ENCODE results near the gene PROC. TPM values are rescaled to one million over a fixed set of nuclear protein-coding genes. Genes with fewer than 3 reads are reported as not detected.

PROC gene
- under 1 TPM in 1 of 3 donors, not detected in 2; 0.19 TPM for total RNA-seq

DNA sequence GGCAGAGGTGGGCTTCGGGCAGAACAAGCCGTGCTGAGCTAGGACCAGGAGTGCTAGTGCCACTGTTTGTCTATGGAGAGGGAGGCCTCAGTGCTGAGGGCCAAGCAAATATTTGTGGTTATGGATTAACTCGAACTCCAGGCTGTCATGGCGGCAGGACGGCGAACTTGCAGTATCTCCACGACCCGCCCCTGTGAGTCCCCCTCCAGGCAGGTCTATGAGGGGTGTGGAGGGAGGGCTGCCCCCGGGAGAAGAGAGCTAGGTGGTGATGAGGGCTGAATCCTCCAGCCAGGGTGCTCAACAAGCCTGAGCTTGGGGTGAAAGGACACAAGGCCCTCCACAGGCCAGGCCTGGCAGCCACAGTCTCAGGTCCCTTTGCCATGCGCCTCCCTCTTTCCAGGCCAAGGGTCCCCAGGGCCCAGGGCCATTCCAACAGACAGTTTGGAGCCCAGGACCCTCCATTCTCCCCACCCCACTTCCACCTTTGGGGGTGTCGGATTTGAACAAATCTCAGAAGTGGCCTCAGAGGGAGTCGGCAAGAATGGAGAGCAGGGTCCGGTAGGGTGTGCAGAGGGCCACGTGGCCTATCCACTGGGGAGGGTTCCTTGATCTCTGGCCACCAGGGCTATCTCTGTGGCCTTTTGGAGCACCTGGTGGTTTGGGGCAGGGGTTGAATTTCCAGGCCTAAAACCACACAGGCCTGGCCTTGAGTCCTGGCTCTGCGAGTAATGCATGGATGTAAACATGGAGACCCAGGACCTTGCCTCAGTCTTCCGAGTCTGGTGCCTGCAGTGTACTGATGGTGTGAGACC lies at the start of gene PROC:
TSS of gene PROC (plus strand) at position 128 of the 812 bp plus-strand sequence. CDS start 1,516 bp downstream, outside the sequence.
- peaks cover 18% of the 10 kb centered on the region for H3K27me3 Mint-ChIP-seq (ENCODE audit: low read depth)
- no peak for DNase-seq
- no peaks in the 10 kb centered on the region for H3K9me3 Mint-ChIP-seq
- no peak within 1 kb of the TSS for H3K4me3 Mint-ChIP-seq
- no peak for ATAC-seq
- H3K4me1 Mint-ChIP-seq (ENCODE audit: low read depth) = peaks cover 26% of the 10 kb centered on the region
- no peaks in the 10 kb centered on the region for H3K36me3 Mint-ChIP-seq (ENCODE audit: insufficient read depth)

DNA sequence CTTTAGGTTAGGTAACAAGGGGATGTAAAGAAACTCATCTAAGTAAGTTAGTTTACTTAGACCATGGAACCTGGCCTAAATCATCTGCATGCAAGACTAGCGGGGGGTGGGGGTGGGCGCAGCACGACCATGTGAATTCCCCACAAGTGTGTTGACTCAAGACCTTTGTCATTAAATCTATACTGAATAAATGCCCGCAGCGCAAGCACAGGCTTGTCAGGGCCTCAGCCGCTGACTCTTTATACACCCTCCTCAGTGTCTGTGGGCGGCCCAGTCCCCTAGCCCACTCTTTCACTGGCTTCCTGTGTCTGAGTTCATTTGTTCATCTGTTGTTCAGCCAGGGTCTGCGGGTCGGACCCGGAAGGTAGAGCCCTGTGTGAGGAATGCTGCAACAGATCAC lies 48.2 kb upstream of the PROC start:
- Mint-ChIP-seq H3K36me3 (ENCODE audit: insufficient read depth) (peaks cover 13% of the 10 kb centered on the region), H3K27me3 (ENCODE audit: low read depth) (no peaks in the 10 kb centered on the region), H3K4me3 (no peak overlapping the region), H3K9me3 (peaks cover 24% of the 10 kb centered on the region), H3K4me1 (ENCODE audit: low read depth) (peaks cover 33% of the 10 kb centered on the region)
- no peak for DNase-seq
- no peak for ATAC-seq

GRCh38 chr2:127371037-127371436 lies 47.2 kb upstream of the PROC start:
- H3K4me3 Mint-ChIP-seq = no peak overlapping the region
- no peaks in the 10 kb centered on the region for H3K27me3 Mint-ChIP-seq (ENCODE audit: low read depth)
- peaks cover 19% of the 10 kb centered on the region for H3K36me3 Mint-ChIP-seq (ENCODE audit: insufficient read depth)
- peaks cover 26% of the 10 kb centered on the region for H3K4me1 Mint-ChIP-seq (ENCODE audit: low read depth)
- DNase-seq (no peak), ATAC-seq (no peak)
- peaks cover 27% of the 10 kb centered on the region for H3K9me3 Mint-ChIP-seq

- Mint-ChIP-seq H3K4me1 (ENCODE audit: low read depth) (peaks cover 21% of the 10 kb centered on the region), H3K4me3 (no peak overlapping the region), H3K27me3 (ENCODE audit: low read depth) (no peaks in the 10 kb centered on the region), H3K9me3 (peaks cover 27% of the 10 kb centered on the region), H3K36me3 (ENCODE audit: insufficient read depth) (peaks cover 22% of the 10 kb centered on the region)
- ATAC-seq (no peak), DNase-seq (no peak)
Observed at GRCh38 chr2:127373362-127374083, 44.7 kb upstream of the PROC start.

GRCh38 chr2:127376257-127376656 lies 42.0 kb upstream of the PROC start:
- DNase-seq = no peak
- peaks cover 13% of the 10 kb centered on the region for H3K36me3 Mint-ChIP-seq (ENCODE audit: insufficient read depth)

DNA sequence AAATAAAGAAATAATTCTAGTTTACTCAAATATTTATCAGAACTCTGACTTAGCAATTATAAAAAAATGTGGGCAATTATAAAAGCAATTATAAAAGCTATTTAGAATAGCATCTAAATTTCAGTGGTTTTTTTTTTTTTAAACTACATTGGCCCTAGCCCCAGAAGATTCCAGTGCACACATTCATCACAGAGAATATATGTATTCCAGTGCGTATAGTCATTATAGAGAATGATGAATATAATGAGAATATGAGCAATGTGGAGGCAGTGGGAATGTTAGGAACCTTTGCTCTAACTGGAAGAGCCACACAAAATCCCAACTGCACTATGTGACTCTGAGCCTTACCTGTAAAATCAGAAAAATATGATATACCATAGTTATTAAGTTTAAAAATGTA lies 41.0 kb upstream of the PROC start:
- DNase-seq = no peak
- Mint-ChIP-seq H3K4me1 (ENCODE audit: low read depth) (peaks cover 49% of the 10 kb centered on the region), H3K9me3 (peaks cover 14% of the 10 kb centered on the region), H3K36me3 (ENCODE audit: insufficient read depth) (peaks cover 13% of the 10 kb centered on the region), H3K27me3 (ENCODE audit: low read depth) (no peaks in the 10 kb centered on the region), H3K4me3 (no peak overlapping the region)
- ATAC-seq = no peak

More at GRCh38 chr2:127376257-127376656, 42.0 kb upstream of the PROC start:
- no peak overlapping the region for H3K4me3 Mint-ChIP-seq
- H3K27me3 Mint-ChIP-seq (ENCODE audit: low read depth) = no peaks in the 10 kb centered on the region
- peaks cover 20% of the 10 kb centered on the region for H3K9me3 Mint-ChIP-seq
- ATAC-seq = no peak
- H3K4me1 Mint-ChIP-seq (ENCODE audit: low read depth) = peaks cover 41% of the 10 kb centered on the region

GRCh38 chr2:127378720-127379119 lies 39.5 kb upstream of the PROC start:
- Mint-ChIP-seq H3K4me3 (no peak overlapping the region), H3K9me3 (peaks cover 9% of the 10 kb centered on the region), H3K36me3 (ENCODE audit: insufficient read depth) (peaks cover 15% of the 10 kb centered on the region), H3K27me3 (ENCODE audit: low read depth) (no peaks in the 10 kb centered on the region), H3K4me1 (ENCODE audit: low read depth) (peaks cover 61% of the 10 kb centered on the region)
- ATAC-seq (no peak), DNase-seq (no peak)

GRCh38 chr2:127379712-127380355 lies 38.4 kb upstream of the PROC start:
- no peak for DNase-seq
- Mint-ChIP-seq H3K4me3 (no peak overlapping the region), H3K27me3 (ENCODE audit: low read depth) (no peaks in the 10 kb centered on the region), H3K36me3 (ENCODE audit: insufficient read depth) (peaks cover 17% of the 10 kb centered on the region), H3K9me3 (peaks cover 3% of the 10 kb centered on the region), H3K4me1 (ENCODE audit: low read depth) (peaks cover 64% of the 10 kb centered on the region)
- peak in 1 of 2 donors; percentile 51 for ATAC-seq

- H3K9me3 Mint-ChIP-seq = no peaks in the 10 kb centered on the region
- DNase-seq = no peak
- H3K27me3 Mint-ChIP-seq (ENCODE audit: low read depth) = no peaks in the 10 kb centered on the region
- H3K4me3 Mint-ChIP-seq = no peak overlapping the region
- H3K36me3 Mint-ChIP-seq (ENCODE audit: insufficient read depth) = peaks cover 9% of the 10 kb centered on the region
- peaks cover 79% of the 10 kb centered on the region for H3K4me1 Mint-ChIP-seq (ENCODE audit: low read depth)
- peak; percentile 75 to 84 for ATAC-seq
Observed at GRCh38 chr2:127381762-127382161, 36.5 kb upstream of the PROC start.

DNA sequence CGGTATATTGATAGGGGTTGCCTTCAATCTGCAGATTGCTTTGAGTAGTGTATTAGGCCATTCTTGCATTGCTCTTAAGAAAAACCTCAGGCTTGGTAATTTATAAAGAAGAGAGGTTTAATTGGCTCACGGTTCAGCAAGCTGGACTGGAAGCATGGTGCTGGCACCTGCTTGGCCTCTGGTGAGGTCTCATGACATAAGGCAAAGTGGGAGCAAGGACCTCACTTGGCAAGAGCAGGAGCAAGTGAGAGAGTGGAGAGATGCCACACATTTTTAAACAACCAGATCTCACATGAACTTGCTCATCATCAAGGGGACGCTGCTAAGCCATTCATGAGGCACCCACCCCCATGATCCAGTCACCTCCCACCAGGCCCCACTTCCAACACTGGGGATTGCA lies 35.4 kb upstream of the PROC start:
- Mint-ChIP-seq H3K27me3 (ENCODE audit: low read depth) (no peaks in the 10 kb centered on the region), H3K9me3 (no peaks in the 10 kb centered on the region), H3K36me3 (ENCODE audit: insufficient read depth) (peaks cover 9% of the 10 kb centered on the region), H3K4me1 (ENCODE audit: low read depth) (peaks cover 78% of the 10 kb centered on the region), H3K4me3 (no peak overlapping the region)
- DNase-seq (no peak), ATAC-seq (no peak)

GRCh38 chr2:127384529-127384928 lies 33.7 kb upstream of the PROC start:
- DNase-seq (no peak), ATAC-seq (no peak)
- Mint-ChIP-seq H3K4me3 (peak overlapping the region; percentile 2), H3K9me3 (no peaks in the 10 kb centered on the region), H3K27me3 (ENCODE audit: low read depth) (no peaks in the 10 kb centered on the region), H3K36me3 (ENCODE audit: insufficient read depth) (peaks cover 9% of the 10 kb centered on the region), H3K4me1 (ENCODE audit: low read depth) (peaks cover 79% of the 10 kb centered on the region)

DNA sequence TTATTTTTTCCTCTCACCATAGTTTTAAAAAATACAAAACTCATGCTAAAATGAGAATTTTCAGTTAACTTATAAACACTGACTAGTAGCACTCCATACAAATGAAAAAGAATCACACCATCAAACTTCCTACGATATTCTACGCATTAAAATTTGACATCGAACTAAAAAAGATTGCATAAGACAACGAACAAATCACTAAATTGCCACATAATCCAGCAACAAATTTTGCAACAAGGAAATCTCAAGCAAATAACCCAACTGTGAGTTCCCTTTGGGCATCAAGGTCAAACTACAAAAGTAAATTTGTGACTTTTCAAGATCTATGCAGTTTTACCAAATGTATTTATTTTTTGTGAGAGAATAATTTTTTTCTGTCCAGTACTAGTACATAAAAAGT lies 32.0 kb upstream of the PROC start:
- DNase-seq (no peak), ATAC-seq (no peak)
- Mint-ChIP-seq H3K27me3 (ENCODE audit: low read depth) (no peaks in the 10 kb centered on the region), H3K36me3 (ENCODE audit: insufficient read depth) (peaks cover 9% of the 10 kb centered on the region), H3K9me3 (no peaks in the 10 kb centered on the region), H3K4me3 (peak overlapping the region; percentile 96), H3K4me1 (ENCODE audit: low read depth) (peaks cover 77% of the 10 kb centered on the region)

- peak; percentile 71 for DNase-seq
Observed at GRCh38 chr2:127386764-127387654, 31.2 kb upstream of the PROC start.

More at GRCh38 chr2:127386764-127387654, 31.2 kb upstream of the PROC start:
- Mint-ChIP-seq H3K4me3 (peak overlapping the region; percentile 96), H3K27me3 (ENCODE audit: low read depth) (no peaks in the 10 kb centered on the region), H3K9me3 (no peaks in the 10 kb centered on the region), H3K36me3 (ENCODE audit: insufficient read depth) (peaks cover 9% of the 10 kb centered on the region), H3K4me1 (ENCODE audit: low read depth) (peaks cover 72% of the 10 kb centered on the region)
- ATAC-seq = peak; percentile 76 to 80
